ENCODE measurements around the gene GNG8. TPM values are rescaled to one million over a fixed set of nuclear protein-coding genes. Genes with fewer than 3 reads are reported as not detected.

GNG8 gene
- total and polyA plus RNA-seq, 8 donors, result not detected

DNA sequence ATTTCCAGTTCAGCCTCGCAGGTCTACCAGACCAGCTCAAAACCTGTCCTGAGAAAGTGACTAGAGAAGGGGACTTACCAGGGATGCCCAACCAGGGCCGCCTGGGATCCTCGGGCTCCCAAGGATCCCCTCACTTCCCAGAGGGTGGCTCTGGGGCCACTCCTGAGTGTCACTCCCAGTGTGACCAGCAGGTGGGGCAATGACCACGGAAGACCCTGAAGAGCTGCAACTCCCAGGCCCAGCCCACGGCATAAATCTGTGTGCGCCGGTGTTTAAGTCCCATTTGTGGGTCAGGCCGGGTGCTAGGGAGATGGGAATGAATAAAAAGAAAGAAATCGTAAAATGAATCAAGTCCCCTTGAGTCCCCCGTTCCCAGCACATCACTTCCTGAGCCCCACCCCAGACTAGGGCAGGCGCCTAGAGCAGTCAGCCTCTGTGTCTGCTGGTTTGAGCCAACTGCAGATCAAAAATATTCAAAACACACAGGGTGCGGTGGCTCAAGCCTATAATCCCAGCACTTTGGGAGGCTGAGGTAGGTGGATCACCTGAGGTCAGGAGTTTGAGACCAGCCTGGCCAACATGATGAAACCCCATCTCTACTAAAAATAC is 21.8 kb downstream of the GNG8 start:
- H3K36me3 ChIP-seq, result peaks cover 10 to 20% (median 19%) of the 10 kb centered on the region in 4 donors
- peak; percentile 88 to 93 for DNase-seq
- WGBS, 5 donors, result 7 to 13% (median 11%) methylated on average over 11 to 12 of the region's 12 CpGs
- H3K4me1 ChIP-seq, result peaks cover 22 to 45% (median 27%) of the 10 kb centered on the region in 4 donors
- no peaks in the 10 kb centered on the region for H3K9me3 ChIP-seq
- TF ChIP-seq POLR2AphosphoS5 (IDR thresholded peaks at IDR 0.05) (peak in 1 of 3 donors; percentile 41), EP300 (IDR thresholded peaks at IDR 0.05) (no peak), POLR2A (IDR thresholded peaks at IDR 0.05) (no peak)
- TF ChIP-seq, protein P1, sequence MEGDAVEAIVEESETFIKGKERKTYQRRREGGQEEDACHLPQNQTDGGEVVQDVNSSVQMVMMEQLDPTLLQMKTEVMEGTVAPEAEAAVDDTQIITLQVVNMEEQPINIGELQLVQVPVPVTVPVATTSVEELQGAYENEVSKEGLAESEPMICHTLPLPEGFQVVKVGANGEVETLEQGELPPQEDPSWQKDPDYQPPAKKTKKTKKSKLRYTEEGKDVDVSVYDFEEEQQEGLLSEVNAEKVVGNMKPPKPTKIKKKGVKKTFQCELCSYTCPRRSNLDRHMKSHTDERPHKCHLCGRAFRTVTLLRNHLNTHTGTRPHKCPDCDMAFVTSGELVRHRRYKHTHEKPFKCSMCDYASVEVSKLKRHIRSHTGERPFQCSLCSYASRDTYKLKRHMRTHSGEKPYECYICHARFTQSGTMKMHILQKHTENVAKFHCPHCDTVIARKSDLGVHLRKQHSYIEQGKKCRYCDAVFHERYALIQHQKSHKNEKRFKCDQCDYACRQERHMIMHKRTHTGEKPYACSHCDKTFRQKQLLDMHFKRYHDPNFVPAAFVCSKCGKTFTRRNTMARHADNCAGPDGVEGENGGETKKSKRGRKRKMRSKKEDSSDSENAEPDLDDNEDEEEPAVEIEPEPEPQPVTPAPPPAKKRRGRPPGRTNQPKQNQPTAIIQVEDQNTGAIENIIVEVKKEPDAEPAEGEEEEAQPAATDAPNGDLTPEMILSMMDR (IDR thresholded peaks at IDR 0.05), result peak in 6 of 7 experiments; percentile 54 to 91 (median 86)
- no peak overlapping the region for H3K4me3 ChIP-seq
- H3K27ac ChIP-seq, result peak overlapping the region in 1 of 5 donors; percentile 2
- intact Hi-C loops (cut with DNase I; ENCODE audit: low total_unique reads), result loop anchor here (5.0 kb wide), 1 partner anchor 48 kb away; the partner anchor contains the start of gene DACT3
- no peaks in the 10 kb centered on the region for H3K27me3 ChIP-seq

DNA sequence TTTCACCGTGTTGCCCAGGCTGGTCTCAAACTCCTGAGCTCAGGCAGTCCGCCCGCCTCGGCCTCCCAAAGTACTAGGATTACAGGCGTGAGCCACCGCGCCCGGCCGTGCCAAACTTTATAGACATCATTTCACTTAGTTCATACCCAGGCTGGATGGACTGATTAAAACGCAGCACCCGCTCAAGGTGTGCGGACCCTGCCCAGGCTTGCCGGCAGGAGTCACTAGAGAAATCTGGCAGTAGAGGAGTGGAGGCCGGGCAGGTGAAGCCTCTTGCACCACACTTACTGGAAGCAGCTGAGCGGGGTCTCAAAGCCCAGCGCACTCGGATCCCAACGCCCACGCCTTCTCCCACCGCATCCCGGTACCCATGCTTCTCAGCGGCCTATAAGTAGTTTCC is 22.5 kb downstream of the GNG8 start:
- H3K27ac ChIP-seq, result peak overlapping the region in 1 of 5 donors; percentile 2
- H3K36me3 ChIP-seq, result peaks cover 17 to 27% (median 26%) of the 10 kb centered on the region in 4 donors
- intact Hi-C loops (cut with DNase I; ENCODE audit: low total_unique reads), result loop anchor here (5.0 kb wide), 1 partner anchor 49 kb away; the partner anchor contains the start of gene DACT3
- no peaks in the 10 kb centered on the region for H3K27me3 ChIP-seq
- TF ChIP-seq EP300 (IDR thresholded peaks at IDR 0.05) (no peak), POLR2AphosphoS5 (IDR thresholded peaks at IDR 0.05) (no peak), POLR2A (IDR thresholded peaks at IDR 0.05) (no peak)
- TF ChIP-seq, protein P1 (IDR thresholded peaks at IDR 0.05), result no peak
- DNase-seq, result peak in 1 of 2 donors; percentile 5
- H3K4me1 ChIP-seq, result peaks cover 16 to 38% (median 21%) of the 10 kb centered on the region in 4 donors
- no peak overlapping the region for H3K4me3 ChIP-seq
- 87 to 92% (median 89%) methylated on average over 21 to 22 of the region's 22 CpGs for WGBS, 5 donors
- no peaks in the 10 kb centered on the region for H3K9me3 ChIP-seq

DNA sequence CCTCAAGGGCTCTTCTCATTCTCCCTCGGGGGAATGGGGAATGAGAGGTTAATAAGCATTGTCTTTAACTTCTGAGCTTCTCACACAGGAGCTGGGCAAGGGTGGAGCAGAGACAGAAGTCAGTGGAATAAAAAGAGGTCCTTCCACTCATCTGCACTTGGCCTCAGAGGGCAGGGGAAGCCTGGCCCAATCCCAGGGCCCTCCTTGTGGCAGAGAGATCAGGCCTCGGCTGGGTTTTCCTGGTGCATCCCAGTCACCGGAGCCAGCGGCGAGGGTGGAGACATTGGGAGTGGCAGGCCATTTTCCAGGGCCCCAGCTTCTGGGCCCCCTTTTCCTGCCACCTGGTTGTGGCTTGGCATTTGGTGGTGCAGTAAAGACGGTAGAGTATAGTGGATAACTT is 24.2 kb downstream of the GNG8 start:
- intact Hi-C loops (cut with DNase I; ENCODE audit: low total_unique reads), result loop anchor here (5.0 kb wide), 1 partner anchor 51 kb away; the partner anchor contains the start of gene DACT3
- Histone ChIP-seq H3K27ac (no peak overlapping the region), H3K27me3 (no peaks in the 10 kb centered on the region), H3K36me3 (peaks cover 34 to 44% (median 44%) of the 10 kb centered on the region in 4 donors), H3K4me1 (peaks cover 8 to 28% (median 10%) of the 10 kb centered on the region in 4 donors), H3K4me3 (no peak overlapping the region), H3K9me3 (no peaks in the 10 kb centered on the region)
- TF ChIP-seq EP300 (IDR thresholded peaks at IDR 0.05) (no peak), POLR2A (IDR thresholded peaks at IDR 0.05) (no peak), POLR2AphosphoS5 (IDR thresholded peaks at IDR 0.05) (no peak)
- TF ChIP-seq, protein P1 (IDR thresholded peaks at IDR 0.05), result no peak
- WGBS, 5 donors, result 53 to 71% (median 64%) methylated on average over 6 of the region's 6 CpGs
- peak in 1 of 2 donors; percentile 2 for DNase-seq

DNA sequence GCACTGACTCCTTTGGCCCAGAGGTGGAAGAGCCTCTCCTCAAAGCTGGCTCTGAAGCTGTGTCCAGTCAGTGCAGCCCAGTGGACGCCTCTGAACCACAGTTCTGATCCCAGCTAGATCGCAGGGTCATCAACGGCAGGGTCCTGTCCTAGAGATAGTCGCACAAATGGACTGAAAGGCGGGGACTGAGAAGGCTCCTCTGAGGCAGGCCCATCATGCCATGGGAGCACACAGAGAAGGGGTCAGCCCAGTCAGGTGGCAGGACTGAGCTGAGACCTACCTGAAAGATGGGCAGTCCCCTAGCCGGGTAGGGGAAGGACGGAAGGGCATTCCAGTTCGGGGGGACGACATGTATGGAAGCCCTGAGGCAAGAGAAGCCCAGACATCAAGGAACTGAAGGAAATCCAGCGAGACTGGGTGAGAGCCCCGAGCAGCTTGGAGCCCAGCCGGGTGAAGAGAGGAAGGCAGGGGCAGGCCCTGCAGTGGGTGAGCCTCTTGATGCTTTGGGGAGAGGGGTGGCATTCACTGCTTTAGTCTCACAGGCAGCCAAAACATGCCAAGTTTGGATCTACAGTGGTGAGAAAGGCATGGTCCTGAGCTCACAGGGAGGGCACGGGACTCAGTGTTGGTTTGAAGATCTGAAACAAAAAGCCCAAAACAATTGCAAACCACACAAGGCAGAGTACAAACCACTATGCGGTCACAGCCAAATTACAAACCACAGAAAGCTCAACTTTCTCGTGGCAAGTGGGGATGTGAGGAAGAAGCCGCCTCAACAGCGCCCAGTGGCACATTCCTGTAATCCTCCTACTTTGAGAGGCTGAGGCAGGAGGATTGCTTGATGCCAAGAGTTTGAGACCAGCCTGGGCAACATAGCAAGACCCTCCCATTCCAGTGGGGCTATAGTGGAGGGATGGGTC is 24.9 kb downstream of the GNG8 start:
- intact Hi-C loops (cut with DNase I; ENCODE audit: low total_unique reads), result loop anchor here (5.0 kb wide), 1 partner anchor 51 kb away; the partner anchor contains the start of gene DACT3
- no peak overlapping the region for H3K4me3 ChIP-seq
- no peak for TF ChIP-seq POLR2AphosphoS5 (IDR thresholded peaks at IDR 0.05)
- TF ChIP-seq, protein P1 (IDR thresholded peaks at IDR 0.05), result no peak
- TF ChIP-seq POLR2A (IDR thresholded peaks at IDR 0.05), result no peak
- TF ChIP-seq EP300 (IDR thresholded peaks at IDR 0.05), result no peak
- peak in 1 of 2 donors; percentile 13 for DNase-seq
- H3K27me3 ChIP-seq, result no peaks in the 10 kb centered on the region
- WGBS, 5 donors, result 62 to 70% (median 69%) methylated on average over 17 of the region's 17 CpGs
- H3K36me3 ChIP-seq, result peaks cover 41 to 51% (median 51%) of the 10 kb centered on the region in 4 donors
- peaks cover 5 to 26% (median 9%) of the 10 kb centered on the region in 4 donors for H3K4me1 ChIP-seq
- no peak overlapping the region for H3K27ac ChIP-seq
- no peaks in the 10 kb centered on the region for H3K9me3 ChIP-seq
